Measurements from ENCODE around the gene GOLGA8J.

GRCh38 chr15:30062881-30063280, 19.9 kb upstream of the GOLGA8J start:
- no peak for TF ChIP-seq CTCF (conservative IDR thresholded peaks at IDR 0.05 in 1 of 2, IDR thresholded peaks at IDR 0.05 in 1 of 2; ENCODE audit: low read depth in 1 of 2, low read length in 2 of 2)
- TF ChIP-seq EZH2 (IDR thresholded peaks at IDR 0.05; ENCODE audit: low read length, missing control alignments), result no peak

Data from fibroblast of lung (primary cell).